GM19468 (cell line): ENCODE measurements around the gene WT1.

ENCODE experiments used
- ATAC-seq: cut with Tn5 transposase; IDR thresholded peaks from one replicate; pipeline ENCODE4 v1.9.1; 2021; ENCODE audit warnings: mild to moderate bottlenecking, moderate library complexity, moderate number of reproducible peaks; ENCODE audit not compliant: unreplicated experiment; ENCODE audit errors: extremely low read depth

The WT1 gene

DNA sequence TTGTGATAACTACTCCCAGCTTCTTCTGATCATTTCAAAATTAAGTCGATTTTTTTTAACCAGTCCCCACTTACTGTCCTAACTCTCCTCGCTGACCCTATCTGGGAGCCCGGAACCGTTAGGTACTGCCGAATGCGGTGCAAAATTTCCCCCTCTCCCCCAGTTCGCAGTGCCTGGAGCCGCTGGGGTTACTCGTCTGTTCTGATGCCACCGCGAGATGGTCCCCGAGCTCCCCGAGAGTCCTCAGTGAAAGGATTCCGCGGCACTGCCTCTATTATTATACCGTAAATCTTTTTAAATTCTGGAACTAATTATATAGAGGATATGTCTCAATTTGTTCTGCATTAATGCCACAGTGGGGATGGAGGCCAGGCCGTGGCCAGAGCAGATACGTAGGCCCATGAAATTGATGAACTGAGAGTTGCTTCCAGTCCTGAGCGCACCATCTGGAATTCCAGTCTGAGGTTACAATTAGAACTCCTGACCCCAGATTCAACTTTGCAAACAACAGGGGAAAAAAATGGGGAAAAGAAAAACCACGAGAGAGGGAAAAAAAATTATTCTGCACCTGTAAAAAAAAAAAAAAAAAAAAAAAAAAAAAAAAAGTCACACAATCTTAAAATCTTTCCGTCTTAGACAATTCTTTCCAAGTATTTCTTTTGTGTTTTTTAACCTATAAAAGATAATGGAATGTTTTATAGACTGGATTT lies 4.3 kb upstream of the WT1 start:
- no peak for ATAC-seq

DNA sequence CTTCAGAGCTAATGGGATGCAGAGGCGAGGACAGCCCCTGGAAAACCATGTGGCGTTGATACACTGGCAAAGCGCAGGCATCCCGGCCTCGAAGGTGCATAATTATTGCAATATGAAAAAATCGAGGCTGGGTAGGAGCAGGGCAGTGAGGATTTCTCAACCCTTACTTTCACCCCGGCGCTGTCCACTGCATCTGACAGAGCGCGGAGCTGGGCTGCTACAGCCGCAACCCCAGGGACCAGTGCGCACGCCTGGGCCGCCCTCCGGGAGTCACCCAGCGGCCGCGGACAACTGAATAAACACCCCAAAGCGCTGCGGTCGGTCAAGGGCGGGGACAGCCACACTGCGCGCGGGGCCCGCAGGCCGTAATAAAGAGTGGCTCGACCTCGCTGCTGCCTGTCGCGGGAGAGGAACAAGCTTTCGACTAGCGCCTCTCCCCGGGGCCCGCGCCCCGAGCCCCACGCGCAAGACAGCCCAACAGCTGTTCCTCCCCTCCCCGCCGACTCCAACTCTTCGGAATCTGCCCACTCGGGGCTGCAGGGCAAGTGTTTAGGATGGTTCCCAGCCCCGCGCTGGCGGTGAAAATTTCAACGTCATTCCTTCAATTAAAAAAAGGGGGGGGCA lies 3.6 kb upstream of the WT1 start:
- no peak for ATAC-seq

DNA sequence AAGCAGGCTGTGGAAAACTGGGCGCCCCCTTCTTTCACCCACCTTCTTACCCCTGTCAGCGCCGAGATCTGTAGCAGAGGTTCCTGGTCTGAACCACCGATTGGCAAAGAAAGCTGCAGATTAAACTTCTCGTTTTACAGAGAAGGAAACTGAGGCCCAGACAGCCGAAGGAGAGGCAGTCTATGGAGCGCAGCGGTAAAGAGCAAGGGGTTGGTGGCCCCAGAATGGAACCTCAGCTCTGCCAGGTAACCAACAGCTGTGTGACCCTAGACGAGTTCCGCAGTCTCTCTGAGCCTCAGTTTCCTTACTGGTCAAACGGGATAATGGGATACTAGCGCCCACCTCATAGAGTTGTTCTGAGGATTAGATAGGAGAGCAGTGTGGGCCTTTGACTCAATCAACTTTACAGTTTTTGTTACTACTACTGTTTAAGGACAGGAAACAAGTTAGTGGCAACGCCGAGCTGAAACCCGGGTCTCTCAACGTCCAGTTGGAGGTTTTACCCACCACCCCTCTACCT lies 3.1 kb upstream of the WT1 start:
- no peak for ATAC-seq

DNA sequence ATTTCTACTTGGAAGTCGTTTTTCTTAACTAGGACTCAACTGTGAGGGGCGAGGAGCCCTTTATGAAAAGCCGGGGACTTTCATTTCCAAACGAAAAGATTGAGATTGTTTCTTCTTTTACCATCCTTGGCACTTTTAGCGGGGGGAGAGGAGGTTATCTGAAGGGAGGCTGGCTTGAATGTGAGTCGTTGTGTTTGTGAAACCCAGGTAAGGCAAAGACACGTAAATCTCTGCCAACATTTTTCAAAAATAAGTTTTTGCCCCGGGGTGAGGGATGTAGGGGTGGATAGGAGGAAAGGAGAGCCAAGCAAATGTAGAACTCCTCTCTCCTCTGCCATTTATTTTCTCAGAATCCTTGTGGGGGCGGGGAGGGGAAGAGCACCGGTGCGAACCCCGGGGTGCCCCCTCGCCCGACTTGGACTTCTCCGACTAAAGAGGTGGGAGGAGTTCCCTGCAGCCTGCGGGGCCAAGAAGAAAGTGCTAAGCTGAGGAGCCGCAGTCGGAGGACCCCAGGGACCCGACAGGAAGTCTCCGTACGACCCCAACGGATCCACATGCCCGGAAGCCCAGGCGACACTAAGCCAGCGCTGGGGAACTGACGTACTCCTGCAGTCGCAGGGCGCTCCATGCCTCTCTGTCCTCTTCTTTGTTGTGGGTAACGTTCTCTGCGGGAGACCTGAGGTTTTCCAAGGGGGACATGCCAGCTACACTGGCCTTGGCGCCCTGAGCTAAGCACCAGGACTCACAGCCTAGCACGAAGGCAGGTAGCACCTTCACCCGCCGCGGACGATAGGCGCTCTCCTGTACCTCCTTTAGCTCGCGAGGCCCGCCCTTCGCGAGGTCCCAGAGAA lies 2.4 kb upstream of the WT1 start:
- no peak for ATAC-seq

DNA sequence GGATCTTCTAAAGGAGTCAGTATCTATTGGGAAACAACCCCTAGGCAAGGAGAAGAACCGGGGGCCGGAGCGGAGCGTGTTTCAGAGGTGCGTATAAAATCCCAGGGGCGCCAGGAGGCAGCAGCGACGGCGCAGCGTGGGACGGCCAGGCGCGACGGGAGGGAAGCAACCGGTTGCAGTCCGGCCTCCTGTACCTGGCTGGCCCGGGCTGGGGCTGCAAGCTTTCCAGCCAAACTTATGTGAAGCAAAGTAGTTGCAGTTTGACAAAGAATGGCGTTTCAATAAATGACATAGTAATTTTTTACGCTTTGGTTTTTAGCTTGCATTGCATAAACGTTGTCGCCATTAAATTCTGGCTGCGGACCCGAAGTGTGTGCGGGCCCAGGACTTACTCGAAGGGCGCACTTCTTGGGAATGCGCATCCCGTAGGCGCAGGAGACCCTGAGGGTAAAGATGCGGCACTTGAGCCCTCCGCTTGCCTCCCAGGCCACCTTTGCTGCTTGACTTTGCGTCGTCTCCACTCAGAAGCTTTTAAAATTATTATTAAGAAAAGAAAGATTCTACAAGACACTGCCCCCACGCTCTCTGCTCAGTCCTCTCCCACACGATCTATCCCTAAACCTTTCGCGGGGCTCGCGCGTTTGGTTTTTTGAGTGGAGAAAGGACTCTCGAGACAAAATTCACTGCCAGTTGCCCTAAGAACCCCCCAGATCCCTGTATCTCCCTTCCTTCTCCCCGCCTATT lies 1.6 kb upstream of the WT1 start:
- no peak for ATAC-seq

DNA sequence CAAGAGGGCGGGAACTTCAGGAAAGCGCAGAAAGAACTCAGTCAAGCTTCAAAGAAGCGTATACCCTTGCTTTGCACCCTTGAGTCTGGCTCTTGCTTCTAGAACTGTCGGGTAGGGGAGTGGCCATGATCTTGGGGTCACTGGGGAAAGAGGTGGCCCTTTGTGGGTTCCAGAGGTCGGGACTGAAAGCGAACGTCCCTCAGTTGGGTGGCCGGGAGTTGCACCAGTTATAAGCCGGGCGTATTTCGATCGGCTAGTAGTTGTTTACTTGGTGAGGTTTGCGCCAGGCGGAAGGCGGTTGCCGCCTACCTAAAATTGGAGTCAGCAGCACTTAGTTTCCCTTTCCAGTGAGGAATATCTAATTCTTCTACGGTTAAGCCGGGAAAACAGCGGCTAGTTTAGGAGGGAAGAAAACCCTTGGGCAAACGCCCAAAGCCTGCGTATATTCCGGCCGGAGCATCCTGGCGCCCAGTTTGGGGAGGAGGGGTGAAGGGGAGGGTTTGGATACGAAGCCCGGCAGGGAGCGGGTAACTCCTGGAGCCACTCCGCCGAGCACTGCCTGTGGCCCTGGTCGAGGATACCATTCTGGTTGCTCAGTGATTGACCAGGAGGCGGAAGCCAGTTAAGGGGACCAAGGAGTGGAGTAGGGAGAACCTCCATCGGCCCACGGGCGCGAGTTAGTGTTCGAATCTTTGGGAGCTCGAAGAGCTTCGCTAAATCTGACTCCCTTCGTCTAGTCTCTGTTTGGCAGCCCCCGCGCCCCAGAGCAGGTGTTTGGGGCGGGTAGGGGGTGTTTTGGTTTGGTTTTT lies 807 bp upstream of the WT1 start:
- no peak for ATAC-seq

DNA sequence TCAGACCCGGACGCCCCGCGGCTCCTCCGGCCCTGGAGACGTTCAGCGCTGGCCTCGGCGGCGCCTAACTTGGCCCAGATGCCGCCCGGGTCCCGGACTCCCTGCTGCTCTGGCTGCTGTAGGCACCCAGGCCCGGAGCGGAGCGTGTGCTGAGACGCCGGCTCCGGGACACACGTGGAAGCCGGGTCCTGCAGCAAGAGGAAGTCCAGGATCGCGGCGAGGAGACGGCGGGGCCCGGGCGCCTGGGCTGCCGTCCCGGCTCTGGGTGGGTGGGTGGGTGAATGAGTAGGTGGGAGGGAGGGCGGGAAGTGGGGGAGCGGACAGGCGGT lies 223 bp downstream of the WT1 start:
- no peak for ATAC-seq

DNA sequence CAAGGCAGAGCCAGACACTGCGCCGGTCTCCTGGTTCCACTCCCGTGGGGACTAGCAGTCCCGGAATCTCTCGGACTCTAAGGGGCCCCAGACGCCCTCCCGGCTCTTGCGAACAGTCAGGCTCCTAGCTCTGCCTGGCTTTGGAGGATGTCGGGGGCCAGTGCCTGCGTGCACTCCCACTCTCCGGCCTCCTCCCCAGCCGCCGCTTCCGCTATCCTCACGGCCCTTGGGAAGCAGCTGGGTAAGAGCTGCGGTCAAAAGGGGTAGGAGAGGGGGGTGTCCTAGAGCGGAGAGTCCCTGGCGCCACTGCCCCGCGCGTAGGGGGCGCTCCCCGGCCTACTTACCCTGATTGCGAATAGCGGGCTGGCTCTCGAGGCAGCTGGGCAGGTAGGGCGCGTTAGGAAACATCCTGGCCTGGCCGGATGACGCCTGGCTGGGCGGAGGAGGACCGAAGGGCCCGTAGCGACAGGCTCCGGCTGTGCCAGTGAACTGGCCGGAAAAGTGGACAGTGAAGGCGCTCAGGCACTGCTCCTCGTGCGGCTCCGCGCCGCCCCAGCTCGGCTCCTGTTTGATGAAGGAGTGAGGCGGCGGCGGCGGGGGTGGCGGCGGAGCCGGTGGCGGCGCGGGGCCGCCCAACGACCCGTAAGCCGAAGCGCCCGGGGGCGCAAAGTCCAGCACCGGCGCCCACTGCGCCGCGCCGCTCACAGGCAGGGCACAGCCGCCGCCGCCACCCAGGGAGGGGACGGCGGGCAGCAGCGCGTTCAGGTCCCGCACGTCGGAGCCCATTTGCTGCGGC lies 785 bp downstream of the WT1 start:
- no peak for ATAC-seq

DNA sequence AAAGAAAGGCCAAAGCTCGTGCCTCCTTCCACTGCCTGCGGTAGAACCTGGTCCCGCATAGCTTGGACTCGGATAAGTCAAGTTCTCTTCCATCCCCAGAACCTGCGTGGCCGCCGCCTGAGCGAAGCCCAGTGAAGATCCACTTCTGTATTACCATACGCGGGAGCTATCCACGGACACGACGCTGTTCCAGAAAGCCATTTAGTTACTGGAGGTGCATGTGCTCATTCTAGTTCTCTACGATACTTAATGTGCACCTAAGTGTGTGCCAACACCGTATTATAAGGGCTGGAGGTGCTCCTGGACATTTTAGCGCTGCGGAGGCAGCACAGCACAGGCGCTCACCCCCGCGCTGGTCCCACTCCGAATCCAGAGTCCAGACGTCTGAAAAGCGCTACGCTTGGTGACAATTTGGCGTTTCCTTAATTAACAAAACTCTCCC lies 1.4 kb downstream of the WT1 start:
- no peak for ATAC-seq

DNA sequence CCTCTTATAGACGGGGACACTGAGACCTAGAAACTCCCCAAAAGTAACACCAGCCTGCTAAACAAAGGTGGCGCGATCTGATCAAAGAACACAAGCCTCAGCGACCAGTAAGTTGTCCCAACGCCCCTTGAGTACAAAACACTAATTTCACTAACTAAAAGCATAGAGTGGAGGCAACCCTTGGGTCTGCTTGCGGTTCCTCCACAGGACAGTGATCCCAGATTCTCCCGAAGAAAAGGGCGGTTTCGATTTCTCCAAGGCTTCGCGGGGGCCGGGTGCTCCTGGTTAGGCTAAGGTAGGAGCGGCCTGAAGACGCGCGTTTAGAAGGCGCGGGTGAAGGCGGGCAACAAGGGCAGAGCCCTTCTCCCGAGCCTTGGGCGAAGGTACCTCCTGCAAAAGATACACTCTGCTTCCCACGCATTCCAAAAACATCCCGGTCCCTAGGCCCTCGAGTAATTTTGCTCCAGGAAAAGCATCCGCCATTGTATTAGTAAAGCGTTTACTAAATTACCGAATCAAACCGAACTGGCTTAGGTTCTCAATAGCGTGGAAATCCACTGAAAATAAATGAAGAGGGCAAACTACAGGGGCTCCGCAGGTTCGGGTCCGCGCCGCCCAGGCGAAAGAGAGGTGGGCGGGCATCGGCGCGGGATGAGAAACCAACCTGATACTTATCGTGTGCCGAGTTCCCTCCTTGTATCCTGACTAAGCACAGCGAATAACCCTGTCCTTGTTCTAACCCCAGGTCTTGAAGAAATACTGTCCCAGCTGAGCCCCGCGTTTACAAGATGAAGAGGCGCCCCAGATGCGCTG lies 2.0 kb downstream of the WT1 start:
- ATAC-seq, result no peak

DNA sequence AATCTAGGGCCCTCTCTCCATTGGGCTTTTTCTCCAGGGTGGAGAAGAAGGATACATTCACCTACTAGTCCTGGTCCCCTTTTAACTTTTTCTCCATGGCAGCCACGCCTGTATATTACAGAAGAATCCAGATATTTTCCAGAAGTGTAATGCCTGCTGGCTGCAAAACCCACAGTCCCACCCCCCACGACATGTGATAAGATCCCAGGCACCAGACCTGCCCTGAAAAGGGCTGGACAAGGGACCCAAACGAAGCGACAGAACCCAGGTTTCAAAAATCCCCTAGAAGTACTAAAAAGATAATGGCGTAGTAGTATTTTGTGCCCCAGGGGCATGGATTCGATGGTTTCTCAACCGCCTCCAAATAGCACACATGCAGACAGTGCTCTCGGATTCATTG lies 2.8 kb downstream of the WT1 start:
- ATAC-seq, result no peak

DNA sequence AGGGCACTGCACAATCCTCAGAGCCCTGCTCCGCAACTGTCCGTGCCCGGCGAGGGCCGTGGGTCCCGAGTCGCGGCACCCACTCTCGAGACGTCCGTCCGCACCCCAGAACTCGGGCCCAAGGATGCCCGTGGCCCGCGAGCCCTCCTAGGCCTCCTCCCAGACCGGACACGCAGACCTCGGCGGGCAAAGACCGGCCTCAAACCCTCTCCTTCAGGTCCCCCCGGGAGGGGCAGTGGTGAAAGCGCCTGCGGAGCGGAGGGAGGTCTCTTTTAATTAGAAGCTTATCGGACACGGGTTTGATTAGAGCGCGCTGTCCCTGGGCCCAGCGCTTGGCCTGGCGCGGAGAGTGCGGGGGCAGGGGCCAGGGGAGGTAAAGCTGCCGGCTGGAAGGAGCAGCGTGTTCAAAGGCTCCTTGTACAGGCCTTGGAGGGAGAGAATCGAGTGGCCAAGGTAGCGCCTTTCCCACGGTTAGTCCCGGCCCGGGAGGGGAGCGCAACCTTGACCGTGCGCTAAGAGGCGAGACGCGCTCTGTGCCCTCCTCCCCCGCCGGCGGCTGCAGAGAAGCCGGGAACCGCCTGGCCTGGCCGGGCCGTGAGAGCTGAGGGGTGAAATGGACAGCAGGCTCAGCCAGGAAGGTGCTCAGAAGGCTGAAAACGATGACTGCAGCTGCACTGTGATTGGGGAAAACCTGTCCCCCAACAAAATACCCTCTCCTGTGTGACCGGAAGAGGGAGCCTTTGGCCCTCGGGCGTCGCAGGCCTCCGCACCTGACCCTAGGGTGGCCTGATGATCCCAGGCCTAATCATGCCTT lies 4.6 kb downstream of the WT1 start:
- no peak for ATAC-seq

DNA sequence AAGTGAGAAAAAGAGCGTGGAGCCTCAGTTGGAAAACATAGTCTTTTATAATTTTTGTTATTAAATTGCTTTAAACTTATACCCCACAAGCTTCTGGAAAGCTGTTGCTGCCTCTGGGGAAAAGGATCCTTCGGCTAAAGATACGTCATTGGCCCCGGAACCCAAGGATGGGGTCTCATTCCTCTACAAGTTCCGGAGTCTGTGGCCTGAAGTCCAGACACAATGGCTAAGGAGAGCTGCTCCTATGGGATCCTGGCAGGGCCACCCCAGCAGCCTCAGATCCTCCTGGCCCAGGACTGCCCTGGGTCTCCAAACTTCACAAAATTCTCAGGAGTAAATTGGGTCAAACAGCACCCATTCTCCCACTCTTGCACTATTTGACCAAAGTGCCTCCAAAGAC lies 5.9 kb downstream of the WT1 start:
- no peak for ATAC-seq

DNA sequence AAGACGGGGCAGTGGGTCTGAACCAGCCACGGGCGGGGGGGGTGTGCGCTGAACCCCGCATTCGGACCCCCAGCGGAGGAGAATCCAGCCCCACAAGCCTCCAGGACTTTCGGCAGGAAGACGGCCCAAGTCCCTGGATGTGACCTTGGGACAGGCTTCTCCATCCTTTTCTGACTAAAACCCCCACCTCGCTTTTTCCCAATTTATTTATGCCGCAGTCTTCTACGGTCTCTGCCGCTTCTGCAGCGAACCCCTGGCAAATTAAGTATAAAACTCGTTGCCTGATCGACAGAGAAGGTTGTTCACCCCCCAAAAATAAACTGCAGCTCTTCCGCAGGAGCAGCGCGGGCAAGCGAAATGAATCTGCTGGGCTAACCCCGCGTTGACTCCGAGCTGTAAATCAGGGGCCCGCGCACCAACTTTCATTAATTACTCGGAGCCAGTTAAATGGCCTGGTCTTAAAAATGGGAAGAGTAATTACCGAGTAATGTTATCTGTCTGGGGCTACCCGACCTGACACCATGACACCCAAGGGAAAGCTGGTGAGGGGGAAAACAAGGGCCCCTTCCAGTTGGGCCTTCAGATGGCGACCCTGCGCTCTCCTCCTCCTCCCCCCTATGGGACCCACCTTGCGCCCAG lies 6.6 kb downstream of the WT1 start:
- ATAC-seq, result no peak

DNA sequence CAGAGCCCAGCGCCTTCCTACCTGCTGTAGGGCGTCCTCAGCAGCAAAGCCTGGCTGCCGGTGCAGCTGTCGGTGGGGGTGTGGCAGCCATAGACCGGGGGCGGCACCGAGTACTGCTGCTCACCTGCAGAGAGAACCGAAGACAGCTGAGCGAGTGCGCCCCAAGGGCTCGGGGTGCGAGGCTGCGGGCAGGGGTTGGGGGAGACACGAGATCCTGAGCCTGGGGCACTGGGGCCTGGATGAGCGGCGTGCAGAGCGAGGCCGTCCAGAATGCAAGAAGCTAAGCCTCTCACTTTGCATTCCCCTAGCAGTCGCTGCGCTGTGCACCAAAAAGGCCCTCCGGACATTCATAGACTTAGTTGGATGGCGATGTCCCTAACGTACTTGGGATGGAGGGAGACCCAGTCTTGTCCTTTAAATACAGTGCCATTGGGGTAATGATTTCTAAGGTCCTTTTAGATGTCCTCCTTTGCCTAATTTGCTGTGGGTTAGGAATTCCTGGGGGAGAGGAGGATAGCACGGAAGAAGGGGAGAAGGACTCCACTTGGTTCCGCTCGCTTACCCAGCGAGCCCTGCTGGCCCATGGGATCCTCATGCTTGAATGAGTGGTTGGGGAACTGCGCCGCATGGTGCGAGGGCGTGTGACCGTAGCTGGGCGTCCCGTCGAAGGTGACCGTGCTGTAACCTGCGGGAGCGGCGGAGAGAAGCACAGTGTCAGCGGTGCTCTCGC lies 7.2 kb downstream of the WT1 start:
- no peak for ATAC-seq

DNA sequence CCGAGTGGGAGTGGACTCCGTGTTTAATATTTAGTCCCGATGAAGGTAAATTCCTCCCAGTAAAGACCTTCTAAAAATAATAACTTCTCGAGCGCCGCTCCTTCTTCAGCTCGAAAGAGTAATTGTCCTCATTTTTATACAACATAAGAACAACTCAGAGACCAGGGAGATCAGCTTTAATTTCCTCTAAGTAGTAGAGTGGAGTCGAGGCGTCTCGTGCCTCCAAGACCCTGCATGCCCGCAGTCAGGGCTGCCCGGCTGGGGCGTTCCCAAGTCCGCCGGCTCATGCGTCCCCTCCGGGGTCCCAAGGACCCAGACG lies 7.8 kb downstream of the WT1 start:
- ATAC-seq, result no peak
